GM12865 (cell line): Measurements from ENCODE around the gene SWAP70.

Experiments
- DNase-seq: peaks from one replicate; pipeline ENCODE4 v3.0.0; 2010; ENCODE audit warnings: low read depth
- H3K4me3 ChIP-seq: 2 replicates; pipeline ENCODE4 v1.5.1; 2011; ENCODE audit warnings: mild to moderate bottlenecking, low read depth, low read length, control low read depth
- CTCF ChIP-seq: IDR thresholded peaks from 2 replicates; pipeline ENCODE4 v1.5.1; 2011; ENCODE audit warnings: low read length, control low read depth, low read depth, inconsistent platforms; ENCODE audit not compliant: insufficient read depth; ENCODE audit errors: missing control alignments

SWAP70 gene

GRCh38 chr11:9675691-9676090 lies 11.8 kb downstream of the SWAP70 start:
- DNase-seq: no peak
- no peak for TF ChIP-seq CTCF
- H3K4me3 ChIP-seq: peak overlapping the region; percentile 18; the same call in 1 of the 2 replicates

GRCh38 chr11:9677951-9678350 lies 14.1 kb downstream of the SWAP70 start:
- DNase-seq: no peak
- no peak overlapping the region for H3K4me3 ChIP-seq
- no peak for TF ChIP-seq CTCF

- H3K4me3 ChIP-seq: no peak overlapping the region; the same call in 1 of the 2 replicates
- TF ChIP-seq CTCF: no peak
- no peak for DNase-seq
These were observed 14.7 kb downstream of the SWAP70 start for GRCh38 chr11:9678576-9678975.

- H3K4me3 ChIP-seq: peak overlapping the region; percentile 6; the same call in 1 of the 2 replicates
- no peak for TF ChIP-seq CTCF
- no peak for DNase-seq
These were observed 16.2 kb downstream of the SWAP70 start for GRCh38 chr11:9680028-9680427.

GRCh38 chr11:9681583-9682372 lies 17.9 kb downstream of the SWAP70 start:
- peak overlapping the region; percentile 4 for H3K4me3 ChIP-seq
- TF ChIP-seq CTCF: no peak
- peak; percentile 55 for DNase-seq

GRCh38 chr11:9687711-9688477 lies 24.0 kb downstream of the SWAP70 start:
- no peak for DNase-seq
- no peak for TF ChIP-seq CTCF
- no peak overlapping the region for H3K4me3 ChIP-seq
